ENCODE data around the gene PRDM15.

Gene PRDM15

GRCh38 chr21:41879190-41879998 lies at the start of gene PRDM15:
PRDM15 (minus strand) TSS chr21:41879344; CDS start chr21:41860363, 18,981 bp downstream.
- Histone ChIP-seq H3K36me3 (ENCODE audit: insufficient read depth, low read length) (no peaks in the 10 kb centered on the region), H3K27me3 (ENCODE audit: insufficient read depth, low read length) (no peaks in the 10 kb centered on the region), H3K4me1 (ENCODE audit: control insufficient read depth, insufficient read depth, low read length, unreplicated experiment) (peaks cover 10% of the 10 kb centered on the region), H2AFZ (ENCODE audit: low read length, unreplicated experiment) (peak within 1 kb of the TSS; percentile 83), H3K79me2 (ENCODE audit: control insufficient read depth, insufficient read depth, low read length, unreplicated experiment) (peaks cover 41% of the 10 kb centered on the region), H3K4me3 (ENCODE audit: low read depth, low read length) (peak within 1 kb of the TSS; percentile 94), H3K27ac (ENCODE audit: low read depth, low read length) (peak within 1 kb of the TSS; percentile 74)

GRCh38 chr21:41928621-41929220 lies 49.6 kb upstream of the PRDM15 start:
- Histone ChIP-seq H3K4me3 (ENCODE audit: low read depth, low read length) (no peak overlapping the region), H3K4me1 (ENCODE audit: control insufficient read depth, insufficient read depth, low read length, unreplicated experiment) (peaks cover 65% of the 10 kb centered on the region), H3K79me2 (ENCODE audit: control insufficient read depth, insufficient read depth, low read length, unreplicated experiment) (peaks cover 11% of the 10 kb centered on the region), H3K27me3 (ENCODE audit: insufficient read depth, low read length) (no peaks in the 10 kb centered on the region), H3K27ac (ENCODE audit: low read depth, low read length) (no peak overlapping the region), H3K36me3 (ENCODE audit: insufficient read depth, low read length) (no peaks in the 10 kb centered on the region), H2AFZ (ENCODE audit: low read length, unreplicated experiment) (no peak overlapping the region)

- Histone ChIP-seq H3K4me1 (ENCODE audit: control insufficient read depth, insufficient read depth, low read length, unreplicated experiment) (peaks cover 65% of the 10 kb centered on the region), H3K27me3 (ENCODE audit: insufficient read depth, low read length) (no peaks in the 10 kb centered on the region), H3K27ac (ENCODE audit: low read depth, low read length) (no peak overlapping the region), H2AFZ (ENCODE audit: low read length, unreplicated experiment) (no peak overlapping the region), H3K79me2 (ENCODE audit: control insufficient read depth, insufficient read depth, low read length, unreplicated experiment) (peaks cover 11% of the 10 kb centered on the region), H3K36me3 (ENCODE audit: insufficient read depth, low read length) (no peaks in the 10 kb centered on the region), H3K4me3 (ENCODE audit: low read depth, low read length) (no peak overlapping the region)
Observed at GRCh38 chr21:41927727-41928409, 48.7 kb upstream of the PRDM15 start.

- peak overlapping the region; percentile 51 for H2AFZ ChIP-seq (ENCODE audit: low read length, unreplicated experiment)
- H3K27ac ChIP-seq (ENCODE audit: low read depth, low read length) = peak overlapping the region; percentile 96
- H3K79me2 ChIP-seq (ENCODE audit: control insufficient read depth, insufficient read depth, low read length, unreplicated experiment) = peaks cover 11% of the 10 kb centered on the region
Observed at GRCh38 chr21:41926807-41927171, 47.6 kb upstream of the PRDM15 start.

GRCh38 chr21:41926117-41926806 lies 47.1 kb upstream of the PRDM15 start:
- H3K4me3 ChIP-seq (ENCODE audit: low read depth, low read length) = peak overlapping the region; percentile 78
- peaks cover 56% of the 10 kb centered on the region for H3K4me1 ChIP-seq (ENCODE audit: control insufficient read depth, insufficient read depth, low read length, unreplicated experiment)
- peaks cover 11% of the 10 kb centered on the region for H3K79me2 ChIP-seq (ENCODE audit: control insufficient read depth, insufficient read depth, low read length, unreplicated experiment)
- H3K27me3 ChIP-seq (ENCODE audit: insufficient read depth, low read length) = no peaks in the 10 kb centered on the region
- H3K36me3 ChIP-seq (ENCODE audit: insufficient read depth, low read length) = no peaks in the 10 kb centered on the region
- peak overlapping the region; percentile 51 for H2AFZ ChIP-seq (ENCODE audit: low read length, unreplicated experiment)
- H3K27ac ChIP-seq (ENCODE audit: low read depth, low read length) = peak overlapping the region; percentile 96

More at GRCh38 chr21:41926807-41927171, 47.6 kb upstream of the PRDM15 start:
- Histone ChIP-seq H3K27me3 (ENCODE audit: insufficient read depth, low read length) (no peaks in the 10 kb centered on the region), H3K4me1 (ENCODE audit: control insufficient read depth, insufficient read depth, low read length, unreplicated experiment) (peaks cover 60% of the 10 kb centered on the region), H3K36me3 (ENCODE audit: insufficient read depth, low read length) (no peaks in the 10 kb centered on the region), H3K4me3 (ENCODE audit: low read depth, low read length) (peak overlapping the region; percentile 78)

- Histone ChIP-seq H2AFZ (ENCODE audit: low read length, unreplicated experiment) (peak overlapping the region; percentile 51), H3K36me3 (ENCODE audit: insufficient read depth, low read length) (no peaks in the 10 kb centered on the region), H3K4me3 (ENCODE audit: low read depth, low read length) (peak overlapping the region; percentile 78), H3K27ac (ENCODE audit: low read depth, low read length) (peak overlapping the region; percentile 96), H3K27me3 (ENCODE audit: insufficient read depth, low read length) (no peaks in the 10 kb centered on the region), H3K79me2 (ENCODE audit: control insufficient read depth, insufficient read depth, low read length, unreplicated experiment) (peaks cover 11% of the 10 kb centered on the region), H3K4me1 (ENCODE audit: control insufficient read depth, insufficient read depth, low read length, unreplicated experiment) (peaks cover 51% of the 10 kb centered on the region)
Observed at GRCh38 chr21:41925767-41926116, 46.6 kb upstream of the PRDM15 start.

GRCh38 chr21:41924368-41924754 lies 45.2 kb upstream of the PRDM15 start:
- peak overlapping the region; percentile 59 for H3K4me3 ChIP-seq (ENCODE audit: low read depth, low read length)
- H3K4me1 ChIP-seq (ENCODE audit: control insufficient read depth, insufficient read depth, low read length, unreplicated experiment) = peaks cover 37% of the 10 kb centered on the region
- peak overlapping the region; percentile 43 for H2AFZ ChIP-seq (ENCODE audit: low read length, unreplicated experiment)
- H3K27ac ChIP-seq (ENCODE audit: low read depth, low read length) = peak overlapping the region; percentile 96
- H3K27me3 ChIP-seq (ENCODE audit: insufficient read depth, low read length) = no peaks in the 10 kb centered on the region
- H3K36me3 ChIP-seq (ENCODE audit: insufficient read depth, low read length) = no peaks in the 10 kb centered on the region
- H3K79me2 ChIP-seq (ENCODE audit: control insufficient read depth, insufficient read depth, low read length, unreplicated experiment) = peaks cover 11% of the 10 kb centered on the region

GRCh38 chr21:41923631-41924367 lies 44.7 kb upstream of the PRDM15 start:
- peak overlapping the region; percentile 43 for H2AFZ ChIP-seq (ENCODE audit: low read length, unreplicated experiment)
- H3K4me1 ChIP-seq (ENCODE audit: control insufficient read depth, insufficient read depth, low read length, unreplicated experiment) = peaks cover 36% of the 10 kb centered on the region
- peak overlapping the region; percentile 96 for H3K27ac ChIP-seq (ENCODE audit: low read depth, low read length)
- H3K36me3 ChIP-seq (ENCODE audit: insufficient read depth, low read length) = no peaks in the 10 kb centered on the region
- H3K4me3 ChIP-seq (ENCODE audit: low read depth, low read length) = peak overlapping the region; percentile 59
- peaks cover 11% of the 10 kb centered on the region for H3K79me2 ChIP-seq (ENCODE audit: control insufficient read depth, insufficient read depth, low read length, unreplicated experiment)
- no peaks in the 10 kb centered on the region for H3K27me3 ChIP-seq (ENCODE audit: insufficient read depth, low read length)

- H3K4me1 ChIP-seq (ENCODE audit: control insufficient read depth, insufficient read depth, low read length, unreplicated experiment) = peaks cover 36% of the 10 kb centered on the region
Observed at GRCh38 chr21:41923186-41923585, 44.0 kb upstream of the PRDM15 start.

GRCh38 chr21:41921021-41921420 lies 41.9 kb upstream of the PRDM15 start:
- no peak overlapping the region for H3K27ac ChIP-seq (ENCODE audit: low read depth, low read length)
- H3K27me3 ChIP-seq (ENCODE audit: insufficient read depth, low read length) = no peaks in the 10 kb centered on the region
- H2AFZ ChIP-seq (ENCODE audit: low read length, unreplicated experiment) = no peak overlapping the region
- H3K4me3 ChIP-seq (ENCODE audit: low read depth, low read length) = no peak overlapping the region
- peaks cover 27% of the 10 kb centered on the region for H3K4me1 ChIP-seq (ENCODE audit: control insufficient read depth, insufficient read depth, low read length, unreplicated experiment)
- H3K79me2 ChIP-seq (ENCODE audit: control insufficient read depth, insufficient read depth, low read length, unreplicated experiment) = peaks cover 8% of the 10 kb centered on the region
- H3K36me3 ChIP-seq (ENCODE audit: insufficient read depth, low read length) = peaks cover 7% of the 10 kb centered on the region; the same call in 1 of the 2 replicates

More at GRCh38 chr21:41923186-41923585, 44.0 kb upstream of the PRDM15 start:
- no peaks in the 10 kb centered on the region for H3K36me3 ChIP-seq (ENCODE audit: insufficient read depth, low read length)
- peaks cover 11% of the 10 kb centered on the region for H3K79me2 ChIP-seq (ENCODE audit: control insufficient read depth, insufficient read depth, low read length, unreplicated experiment)
- H3K4me3 ChIP-seq (ENCODE audit: low read depth, low read length) = peak overlapping the region; percentile 59
- no peaks in the 10 kb centered on the region for H3K27me3 ChIP-seq (ENCODE audit: insufficient read depth, low read length)
- H3K27ac ChIP-seq (ENCODE audit: low read depth, low read length) = peak overlapping the region; percentile 96
- H2AFZ ChIP-seq (ENCODE audit: low read length, unreplicated experiment) = peak overlapping the region; percentile 31

All from ACC112 (cell line).